ENCODE results near the gene MORN4. TPM values are rescaled to one million over a fixed set of nuclear protein-coding genes. Genes with fewer than 3 reads are reported as not detected.

Gene MORN4
- 1.9 TPM in 2 replicates for total RNA-seq

- no peaks in the 10 kb centered on the region for H3K9me3 Mint-ChIP-seq
These were observed at the start of gene MORN4 for GRCh38 chr10:97632949-97633884. Gene MORN4 (minus strand): TSS chr10:97633500. CDS start chr10:97619653, 13,847 bp downstream.

GRCh38 chr10:97682042-97682441 is 48.7 kb upstream of the MORN4 start:
- Mint-ChIP-seq H3K4me1 (ENCODE audit: low read depth) (peaks cover 9% of the 10 kb centered on the region), H3K36me3 (ENCODE audit: low read depth) (no peaks in the 10 kb centered on the region), H3K9me3 (no peaks in the 10 kb centered on the region), H3K27ac (no peak overlapping the region), H3K4me3 (no peak overlapping the region), H3K27me3 (ENCODE audit: insufficient read depth) (peaks cover 2% of the 10 kb centered on the region)
- DNase-seq (ENCODE audit: low spot score): no peak
- intact Hi-C loops (cut with micrococcal nuclease): no loop called here

More at GRCh38 chr10:97632949-97633884, at the start of gene MORN4:
- Mint-ChIP-seq H3K4me3 (peak within 1 kb of the TSS; percentile 96), H3K27me3 (ENCODE audit: insufficient read depth) (peaks cover 2% of the 10 kb centered on the region), H3K4me1 (ENCODE audit: low read depth) (peaks cover 19% of the 10 kb centered on the region), H3K36me3 (ENCODE audit: low read depth) (peaks cover 2% of the 10 kb centered on the region), H3K27ac (peak within 1 kb of the TSS; percentile 89)
- intact Hi-C loops (cut with micrococcal nuclease): loop anchor here (1.0 to 2.0 kb wide), 7 partner anchors 8 to 299 kb away; partner anchors contain the start of genes AVPI1, FRAT2, MMS19 and UBTD1
- DNase-seq (ENCODE audit: low spot score): peak; percentile 89

GRCh38 chr10:97679594-97679993 is 46.3 kb upstream of the MORN4 start:
- H3K36me3 Mint-ChIP-seq (ENCODE audit: low read depth): no peaks in the 10 kb centered on the region
- H3K4me1 Mint-ChIP-seq (ENCODE audit: low read depth): peaks cover 4% of the 10 kb centered on the region
- no peak for DNase-seq (ENCODE audit: low spot score)
- H3K27me3 Mint-ChIP-seq (ENCODE audit: insufficient read depth): peaks cover 2% of the 10 kb centered on the region
- intact Hi-C loops (cut with micrococcal nuclease): no loop called here
- no peak overlapping the region for H3K27ac Mint-ChIP-seq
- H3K4me3 Mint-ChIP-seq: no peak overlapping the region
- no peaks in the 10 kb centered on the region for H3K9me3 Mint-ChIP-seq

- H3K4me3 Mint-ChIP-seq: no peak overlapping the region
- peaks cover 10% of the 10 kb centered on the region for H3K4me1 Mint-ChIP-seq (ENCODE audit: low read depth)
- H3K9me3 Mint-ChIP-seq: no peaks in the 10 kb centered on the region
- H3K36me3 Mint-ChIP-seq (ENCODE audit: low read depth): peaks cover 8% of the 10 kb centered on the region
- intact Hi-C loops (cut with micrococcal nuclease): loop anchor here (1.0 to 2.0 kb wide), 3 partner anchors 24 to 54 kb away; partner anchors contain the start of gene MORN4
- no peak overlapping the region for H3K27ac Mint-ChIP-seq
- no peak for DNase-seq (ENCODE audit: low spot score)
- H3K27me3 Mint-ChIP-seq (ENCODE audit: insufficient read depth): no peaks in the 10 kb centered on the region
These were observed 43.7 kb upstream of the MORN4 start for GRCh38 chr10:97676770-97677581.

GRCh38 chr10:97675222-97675621 is 41.9 kb upstream of the MORN4 start:
- intact Hi-C loops (cut with micrococcal nuclease): no loop called here
- Mint-ChIP-seq H3K4me3 (no peak overlapping the region), H3K4me1 (ENCODE audit: low read depth) (peaks cover 10% of the 10 kb centered on the region), H3K27me3 (ENCODE audit: insufficient read depth) (no peaks in the 10 kb centered on the region), H3K36me3 (ENCODE audit: low read depth) (peaks cover 10% of the 10 kb centered on the region), H3K27ac (no peak overlapping the region), H3K9me3 (no peaks in the 10 kb centered on the region)
- no peak for DNase-seq (ENCODE audit: low spot score)

GRCh38 chr10:97673736-97674525 is 40.6 kb upstream of the MORN4 start:
- Mint-ChIP-seq H3K4me3 (no peak overlapping the region), H3K27ac (no peak overlapping the region), H3K4me1 (ENCODE audit: low read depth) (peaks cover 10% of the 10 kb centered on the region), H3K27me3 (ENCODE audit: insufficient read depth) (no peaks in the 10 kb centered on the region), H3K36me3 (ENCODE audit: low read depth) (peaks cover 10% of the 10 kb centered on the region), H3K9me3 (no peaks in the 10 kb centered on the region)
- no peak for DNase-seq (ENCODE audit: low spot score)
- intact Hi-C loops (cut with micrococcal nuclease): no loop called here

GRCh38 chr10:97669571-97669970 is 36.3 kb upstream of the MORN4 start:
- Mint-ChIP-seq H3K9me3 (no peaks in the 10 kb centered on the region), H3K27ac (no peak overlapping the region), H3K27me3 (ENCODE audit: insufficient read depth) (no peaks in the 10 kb centered on the region), H3K4me1 (ENCODE audit: low read depth) (peaks cover 5% of the 10 kb centered on the region), H3K4me3 (no peak overlapping the region), H3K36me3 (ENCODE audit: low read depth) (peaks cover 26% of the 10 kb centered on the region)
- intact Hi-C loops (cut with micrococcal nuclease): no loop called here
- DNase-seq (ENCODE audit: low spot score): no peak

- Mint-ChIP-seq H3K27ac (no peak overlapping the region), H3K36me3 (ENCODE audit: low read depth) (peaks cover 22% of the 10 kb centered on the region), H3K9me3 (no peaks in the 10 kb centered on the region), H3K4me3 (no peak overlapping the region), H3K4me1 (ENCODE audit: low read depth) (no peaks in the 10 kb centered on the region), H3K27me3 (ENCODE audit: insufficient read depth) (no peaks in the 10 kb centered on the region)
- intact Hi-C loops (cut with micrococcal nuclease): no loop called here
- no peak for DNase-seq (ENCODE audit: low spot score)
These were observed 34.2 kb upstream of the MORN4 start for GRCh38 chr10:97667463-97667862.

GRCh38 chr10:97666992-97667391 is 33.7 kb upstream of the MORN4 start:
- H3K4me3 Mint-ChIP-seq: no peak overlapping the region
- H3K4me1 Mint-ChIP-seq (ENCODE audit: low read depth): no peaks in the 10 kb centered on the region
- intact Hi-C loops (cut with micrococcal nuclease): no loop called here
- no peaks in the 10 kb centered on the region for H3K9me3 Mint-ChIP-seq
- no peak overlapping the region for H3K27ac Mint-ChIP-seq
- DNase-seq (ENCODE audit: low spot score): no peak
- H3K36me3 Mint-ChIP-seq (ENCODE audit: low read depth): peaks cover 23% of the 10 kb centered on the region
- no peaks in the 10 kb centered on the region for H3K27me3 Mint-ChIP-seq (ENCODE audit: insufficient read depth)

GRCh38 chr10:97664282-97664850 is 31.1 kb upstream of the MORN4 start:
- H3K9me3 Mint-ChIP-seq: no peaks in the 10 kb centered on the region
- no peak overlapping the region for H3K27ac Mint-ChIP-seq
- peaks cover 23% of the 10 kb centered on the region for H3K36me3 Mint-ChIP-seq (ENCODE audit: low read depth)
- no peaks in the 10 kb centered on the region for H3K4me1 Mint-ChIP-seq (ENCODE audit: low read depth)
- H3K27me3 Mint-ChIP-seq (ENCODE audit: insufficient read depth): no peaks in the 10 kb centered on the region
- no peak overlapping the region for H3K4me3 Mint-ChIP-seq
- intact Hi-C loops (cut with micrococcal nuclease): no loop called here
- no peak for DNase-seq (ENCODE audit: low spot score)

GRCh38 chr10:97659589-97659988 is 26.3 kb upstream of the MORN4 start:
- Mint-ChIP-seq H3K36me3 (ENCODE audit: low read depth) (peaks cover 25% of the 10 kb centered on the region), H3K4me3 (no peak overlapping the region)
- DNase-seq (ENCODE audit: low spot score): no peak

GRCh38 chr10:97656777-97657176 is 23.5 kb upstream of the MORN4 start:
- H3K27ac Mint-ChIP-seq: no peak overlapping the region
- intact Hi-C loops (cut with micrococcal nuclease): no loop called here
- no peaks in the 10 kb centered on the region for H3K27me3 Mint-ChIP-seq (ENCODE audit: insufficient read depth)
- H3K4me1 Mint-ChIP-seq (ENCODE audit: low read depth): no peaks in the 10 kb centered on the region
- no peak for DNase-seq (ENCODE audit: low spot score)
- H3K9me3 Mint-ChIP-seq: no peaks in the 10 kb centered on the region
- H3K36me3 Mint-ChIP-seq (ENCODE audit: low read depth): peaks cover 30% of the 10 kb centered on the region
- H3K4me3 Mint-ChIP-seq: no peak overlapping the region

More at GRCh38 chr10:97659589-97659988, 26.3 kb upstream of the MORN4 start:
- H3K9me3 Mint-ChIP-seq: no peaks in the 10 kb centered on the region
- H3K27me3 Mint-ChIP-seq (ENCODE audit: insufficient read depth): no peaks in the 10 kb centered on the region
- intact Hi-C loops (cut with micrococcal nuclease): no loop called here
- H3K27ac Mint-ChIP-seq: no peak overlapping the region
- H3K4me1 Mint-ChIP-seq (ENCODE audit: low read depth): no peaks in the 10 kb centered on the region

Measured in activated T-helper 1 cell treated with anti-CD3 and anti-CD28 coated beads, Interleukin-12 subunit alpha, Interleukin-12 subunit beta, Interleukin-2, Interleukin-4 antibody, amounts not matched to agents 30 ng/mL and 10 ng/mL and 1 ng/mL, durations not matched to agents 14 hours and 24 hours and 36 hours (primary cell).